ENCODE measurements around the gene FRS3. TPM values are rescaled to one million over a fixed set of nuclear protein-coding genes. Genes with fewer than 3 reads are reported as not detected.

The FRS3 gene
- total RNA-seq, 1 experiment from 2014 or later: 5.9 TPM

DNA sequence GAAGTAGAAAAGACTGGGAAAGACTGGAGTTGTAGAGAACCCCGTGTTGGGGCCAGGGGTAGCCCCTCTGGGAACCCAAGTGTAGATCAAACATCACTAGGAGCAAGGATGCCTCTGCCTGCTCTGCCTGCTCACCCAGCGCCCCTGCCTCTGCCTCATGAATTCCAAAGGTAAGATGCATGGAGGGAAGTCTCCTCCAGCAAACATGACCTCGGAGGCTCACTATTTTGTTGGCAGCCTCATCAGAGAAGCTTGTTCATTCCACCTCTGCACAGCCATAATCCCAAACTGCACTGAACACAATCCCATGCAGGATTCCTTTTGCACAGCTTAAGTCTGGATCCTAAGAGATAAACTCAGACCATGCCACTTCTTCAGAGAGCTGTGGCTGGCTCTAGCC lies 4.9 kb downstream of the FRS3 start:
- RAD21 ChIA-PET (ENCODE audit: low non-redundant PET in 1 of 2, low total read pairs in 2 of 2, uncharacterized antibody in 2 of 2, unreplicated experiment in 2 of 2): no interaction called here
- no peak overlapping the region for H3K9ac ChIP-seq (ENCODE audit: low read length)
- no peak overlapping the region for H3K4me3 ChIP-seq (replicated peaks in 1 of 2; ENCODE audit: low read depth in 1 of 2, low read length in 2 of 2)
- no peak overlapping the region for H3K27ac ChIP-seq (ENCODE audit: low read depth, low read length)
- DNase-seq (ENCODE audit: low read depth, low spot score): no peak
- H2AFZ ChIP-seq (ENCODE audit: low read depth, low read length, poor library complexity, severe bottlenecking): no peak overlapping the region
- H3K4me1 ChIP-seq (ENCODE audit: control insufficient read depth in 1 of 2, insufficient read depth in 2 of 2, low read length in 2 of 2): peaks cover 4 to 10% of the 10 kb centered on the region in 2 experiments; a peak in 1 of 4 replicates
- no peaks in the 10 kb centered on the region for H3K9me3 ChIP-seq (ENCODE audit: control insufficient read depth in 1 of 2, insufficient read depth in 1 of 2, low read depth in 1 of 2, low read length in 2 of 2)
- H3K4me2 ChIP-seq (ENCODE audit: low read length): no peak overlapping the region
- no TSS peak for BruUV-seq (replicated peaks)
- no peaks in the 10 kb centered on the region for H3K79me2 ChIP-seq (ENCODE audit: insufficient read depth, low read length)
- TF ChIP-seq POLR2AphosphoS5 (IDR thresholded peaks at IDR 0.05; ENCODE audit: low read depth, low read length) (no peak), SP1 (IDR thresholded peaks at IDR 0.05; ENCODE audit: low read depth) (no peak), EZH2 (IDR thresholded peaks at IDR 0.05) (no peak), EGR1 (IDR thresholded peaks at IDR 0.05; ENCODE audit: low read depth) (no peak), ZNF274 (IDR thresholded peaks at IDR 0.05; ENCODE audit: low read depth, low read length) (no peak), CBX3 (IDR thresholded peaks at IDR 0.05; ENCODE audit: low read depth) (no peak), SIN3A (IDR thresholded peaks at IDR 0.05; ENCODE audit: low read depth) (no peak), SRF (IDR thresholded peaks at IDR 0.05; ENCODE audit: low read depth) (no peak), EZH2phosphoT487 (IDR thresholded peaks at IDR 0.05; ENCODE audit: borderline replicate concordance) (no peak), CEBPB (IDR thresholded peaks at IDR 0.05; ENCODE audit: low read depth) (no peak), RAD21 (IDR thresholded peaks at IDR 0.05; ENCODE audit: low read depth) (no peak), FOSL1 (IDR thresholded peaks at IDR 0.05; ENCODE audit: low read depth) (no peak), ZFX (IDR thresholded peaks at IDR 0.05) (no peak), JUND (IDR thresholded peaks at IDR 0.05) (no peak)
- TF ChIP-seq, protein P1, sequence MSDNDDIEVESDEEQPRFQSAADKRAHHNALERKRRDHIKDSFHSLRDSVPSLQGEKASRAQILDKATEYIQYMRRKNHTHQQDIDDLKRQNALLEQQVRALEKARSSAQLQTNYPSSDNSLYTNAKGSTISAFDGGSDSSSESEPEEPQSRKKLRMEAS (IDR thresholded peaks at IDR 0.05): no peak
- TF ChIP-seq, protein P2, sequence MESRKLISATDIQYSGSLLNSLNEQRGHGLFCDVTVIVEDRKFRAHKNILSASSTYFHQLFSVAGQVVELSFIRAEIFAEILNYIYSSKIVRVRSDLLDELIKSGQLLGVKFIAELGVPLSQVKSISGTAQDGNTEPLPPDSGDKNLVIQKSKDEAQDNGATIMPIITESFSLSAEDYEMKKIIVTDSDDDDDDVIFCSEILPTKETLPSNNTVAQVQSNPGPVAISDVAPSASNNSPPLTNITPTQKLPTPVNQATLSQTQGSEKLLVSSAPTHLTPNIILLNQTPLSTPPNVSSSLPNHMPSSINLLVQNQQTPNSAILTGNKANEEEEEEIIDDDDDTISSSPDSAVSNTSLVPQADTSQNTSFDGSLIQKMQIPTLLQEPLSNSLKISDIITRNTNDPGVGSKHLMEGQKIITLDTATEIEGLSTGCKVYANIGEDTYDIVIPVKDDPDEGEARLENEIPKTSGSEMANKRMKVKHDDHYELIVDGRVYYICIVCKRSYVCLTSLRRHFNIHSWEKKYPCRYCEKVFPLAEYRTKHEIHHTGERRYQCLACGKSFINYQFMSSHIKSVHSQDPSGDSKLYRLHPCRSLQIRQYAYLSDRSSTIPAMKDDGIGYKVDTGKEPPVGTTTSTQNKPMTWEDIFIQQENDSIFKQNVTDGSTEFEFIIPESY (IDR thresholded peaks at IDR 0.05; ENCODE audit: extremely low read depth, insufficient replicate concordance, low read length): no peak
- TF ChIP-seq, protein P3, sequence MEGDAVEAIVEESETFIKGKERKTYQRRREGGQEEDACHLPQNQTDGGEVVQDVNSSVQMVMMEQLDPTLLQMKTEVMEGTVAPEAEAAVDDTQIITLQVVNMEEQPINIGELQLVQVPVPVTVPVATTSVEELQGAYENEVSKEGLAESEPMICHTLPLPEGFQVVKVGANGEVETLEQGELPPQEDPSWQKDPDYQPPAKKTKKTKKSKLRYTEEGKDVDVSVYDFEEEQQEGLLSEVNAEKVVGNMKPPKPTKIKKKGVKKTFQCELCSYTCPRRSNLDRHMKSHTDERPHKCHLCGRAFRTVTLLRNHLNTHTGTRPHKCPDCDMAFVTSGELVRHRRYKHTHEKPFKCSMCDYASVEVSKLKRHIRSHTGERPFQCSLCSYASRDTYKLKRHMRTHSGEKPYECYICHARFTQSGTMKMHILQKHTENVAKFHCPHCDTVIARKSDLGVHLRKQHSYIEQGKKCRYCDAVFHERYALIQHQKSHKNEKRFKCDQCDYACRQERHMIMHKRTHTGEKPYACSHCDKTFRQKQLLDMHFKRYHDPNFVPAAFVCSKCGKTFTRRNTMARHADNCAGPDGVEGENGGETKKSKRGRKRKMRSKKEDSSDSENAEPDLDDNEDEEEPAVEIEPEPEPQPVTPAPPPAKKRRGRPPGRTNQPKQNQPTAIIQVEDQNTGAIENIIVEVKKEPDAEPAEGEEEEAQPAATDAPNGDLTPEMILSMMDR (IDR thresholded peaks at IDR 0.05 in 2 of 3, conservative IDR thresholded peaks at IDR 0.05 in 1 of 3; ENCODE audit: borderline replicate concordance in 1 of 3, insufficient read depth in 1 of 3, low read depth in 2 of 3, low read length in 2 of 3): no peak
- TF ChIP-seq, protein P4, sequence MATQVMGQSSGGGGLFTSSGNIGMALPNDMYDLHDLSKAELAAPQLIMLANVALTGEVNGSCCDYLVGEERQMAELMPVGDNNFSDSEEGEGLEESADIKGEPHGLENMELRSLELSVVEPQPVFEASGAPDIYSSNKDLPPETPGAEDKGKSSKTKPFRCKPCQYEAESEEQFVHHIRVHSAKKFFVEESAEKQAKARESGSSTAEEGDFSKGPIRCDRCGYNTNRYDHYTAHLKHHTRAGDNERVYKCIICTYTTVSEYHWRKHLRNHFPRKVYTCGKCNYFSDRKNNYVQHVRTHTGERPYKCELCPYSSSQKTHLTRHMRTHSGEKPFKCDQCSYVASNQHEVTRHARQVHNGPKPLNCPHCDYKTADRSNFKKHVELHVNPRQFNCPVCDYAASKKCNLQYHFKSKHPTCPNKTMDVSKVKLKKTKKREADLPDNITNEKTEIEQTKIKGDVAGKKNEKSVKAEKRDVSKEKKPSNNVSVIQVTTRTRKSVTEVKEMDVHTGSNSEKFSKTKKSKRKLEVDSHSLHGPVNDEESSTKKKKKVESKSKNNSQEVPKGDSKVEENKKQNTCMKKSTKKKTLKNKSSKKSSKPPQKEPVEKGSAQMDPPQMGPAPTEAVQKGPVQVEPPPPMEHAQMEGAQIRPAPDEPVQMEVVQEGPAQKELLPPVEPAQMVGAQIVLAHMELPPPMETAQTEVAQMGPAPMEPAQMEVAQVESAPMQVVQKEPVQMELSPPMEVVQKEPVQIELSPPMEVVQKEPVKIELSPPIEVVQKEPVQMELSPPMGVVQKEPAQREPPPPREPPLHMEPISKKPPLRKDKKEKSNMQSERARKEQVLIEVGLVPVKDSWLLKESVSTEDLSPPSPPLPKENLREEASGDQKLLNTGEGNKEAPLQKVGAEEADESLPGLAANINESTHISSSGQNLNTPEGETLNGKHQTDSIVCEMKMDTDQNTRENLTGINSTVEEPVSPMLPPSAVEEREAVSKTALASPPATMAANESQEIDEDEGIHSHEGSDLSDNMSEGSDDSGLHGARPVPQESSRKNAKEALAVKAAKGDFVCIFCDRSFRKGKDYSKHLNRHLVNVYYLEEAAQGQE (IDR thresholded peaks at IDR 0.05; ENCODE audit: low read depth): no peak
- TF ChIP-seq, protein P5, sequence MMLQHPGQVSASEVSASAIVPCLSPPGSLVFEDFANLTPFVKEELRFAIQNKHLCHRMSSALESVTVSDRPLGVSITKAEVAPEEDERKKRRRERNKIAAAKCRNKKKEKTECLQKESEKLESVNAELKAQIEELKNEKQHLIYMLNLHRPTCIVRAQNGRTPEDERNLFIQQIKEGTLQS (IDR thresholded peaks at IDR 0.05): no peak
- peaks cover 0 to 5% of the 10 kb centered on the region in 2 experiments; a peak in 2 of 4 replicates for H3K36me3 ChIP-seq (ENCODE audit: control insufficient read depth in 1 of 2, insufficient read depth in 2 of 2, low read length in 2 of 2)
- POLR2A ChIA-PET: no interaction called here
- H3K9me2 ChIP-seq (ENCODE audit: insufficient read depth): no peaks in the 10 kb centered on the region
- CTCF ChIA-PET: interaction anchor here (1.0 kb wide), 1 partner anchor 70 kb away, joined by 4 read pairs; no protein-coding TSS in a partner anchor
- no peaks in the 10 kb centered on the region for H4K20me1 ChIP-seq (ENCODE audit: insufficient read depth)
- no peak for ATAC-seq
- H3K27me3 ChIP-seq (ENCODE audit: insufficient read depth, low read length): no peaks in the 10 kb centered on the region
- intact Hi-C loops (cut with micrococcal nuclease): loop anchor here (10.0 kb wide), 1 partner anchor 170 kb away; no protein-coding TSS in a partner anchor
